Measurements from ENCODE around the gene CHST12. TPM values are rescaled to one million over a fixed set of nuclear protein-coding genes. Genes with fewer than 3 reads are reported as not detected.

The CHST12 gene
- total and polyA plus RNA-seq, 2 of the 4 experiments (the other 2 are of a cell fraction) = 3.8 to 27.0 TPM

GRCh38 chr7:2470204-2471021 lies 67.0 kb downstream of the CHST12 start:
- ATAC-seq (ENCODE audit: low read depth) = no peak
- Histone ChIP-seq H3K14ac (replicated peaks; ENCODE audit: low read depth, low read length) (no peak overlapping the region), H3K9me1 (ENCODE audit: insufficient read depth, low read length) (no peaks in the 10 kb centered on the region), H3K4ac (ENCODE audit: low read depth, low read length) (no peak overlapping the region), H3K4me3 (ENCODE audit: insufficient read depth, low read depth, low read length) (no peak overlapping the region), H4K8ac (ENCODE audit: low read depth in 2 of 2, low read length in 2 of 2) (no peak overlapping the region), H4K20me1 (ENCODE audit: insufficient read depth, low read length) (no peaks in the 10 kb centered on the region), H3K79me1 (ENCODE audit: low read depth in 1 of 2, low read length in 2 of 2) (no peaks in the 10 kb centered on the region), H2BK15ac (ENCODE audit: low read depth, low read length) (no peak overlapping the region), H2AK9ac (replicated peaks; ENCODE audit: low read depth, low read length, poor library complexity) (peak overlapping the region; percentile 69), H3K27me3 (ENCODE audit: control insufficient read depth, insufficient read depth, low read length) (peaks cover 3% of the 10 kb centered on the region; the same call in 1 of the 2 replicates), H2BK120ac (ENCODE audit: low read depth, low read length) (no peak overlapping the region), H3K4me2 (ENCODE audit: low read depth, low read length) (no peak overlapping the region), H3K4me1 (ENCODE audit: control insufficient read depth, insufficient read depth, low read length) (peaks cover 6% of the 10 kb centered on the region; the same call in 1 of the 2 replicates), H3K23ac (ENCODE audit: low read depth, low read length) (no peak overlapping the region), H3K18ac (ENCODE audit: low read depth, low read length) (no peak overlapping the region), H3K9ac (ENCODE audit: low read depth, low read length) (no peak overlapping the region), H2BK20ac (ENCODE audit: low read depth, low read length) (no peak overlapping the region), H2AFZ (replicated peaks; ENCODE audit: low read length, poor library complexity) (peak overlapping the region; percentile 58), H4K91ac (ENCODE audit: insufficient read depth, low read depth, low read length) (no peak overlapping the region), H2AK5ac (ENCODE audit: low read depth, low read length) (no peak overlapping the region; the same call in 1 of the 2 replicates), H3K9me3 (ENCODE audit: control insufficient read depth, insufficient read depth, low read length) (no peaks in the 10 kb centered on the region), H4K5ac (ENCODE audit: low read depth, low read length) (no peak overlapping the region), H3K27ac (ENCODE audit: insufficient read depth, low read length) (no peak overlapping the region), H3K56ac (ENCODE audit: extremely low read depth, insufficient read depth, low read length) (no peak overlapping the region), H3K36me3 (ENCODE audit: control insufficient read depth, insufficient read depth, low read length) (no peaks in the 10 kb centered on the region), H2BK5ac (ENCODE audit: low read depth, low read length, poor library complexity, severe bottlenecking) (no peak overlapping the region)
- dilution Hi-C loops (cut with HindIII; ENCODE audit: low sequenced_read_pairs, unreplicated experiment) (no loop called here), in situ Hi-C loops (cut with MboI; ENCODE audit: low sequenced_read_pairs) (no loop called here), intact Hi-C loops (cut with micrococcal nuclease) (loop anchor here (2.0 to 10.0 kb wide), 3 partner anchors 66 to 684 kb away; no protein-coding TSS in a partner anchor)
- CTCF ChIA-PET = interaction anchor here (0.6 to 2.6 kb wide), 3 partner anchors 17 to 39 kb away, joined by 3 to 20 read pairs (median 4); no protein-coding TSS in a partner anchor
- POLR2A ChIA-PET (ENCODE audit: unreplicated experiment) = no interaction called here
- WGBS, 2 experiments (ENCODE audit: extremely low coverage in 2 of 2, insufficient read length in 1 of 2) = 80% methylated on average over 1 of the region's 19 CpGs; no CpG with 5 or more reads in 1 of the 2 experiments
- no peak for DNase-seq
- no TSS peak for BruUV-seq (replicated peaks)
- TF ChIP-seq RFX5 (IDR thresholded peaks at IDR 0.05; ENCODE audit: low read depth, low read length) (no peak), NFE2L2 (IDR thresholded peaks at IDR 0.05; ENCODE audit: low read depth, low read length) (no peak), FOS (IDR thresholded peaks at IDR 0.05; ENCODE audit: low read depth, low read length) (no peak), USF2 (IDR thresholded peaks at IDR 0.05; ENCODE audit: low read depth, low read length) (no peak), BHLHE40 (IDR thresholded peaks at IDR 0.05; ENCODE audit: low read depth, low read length) (no peak), CHD1 (IDR thresholded peaks at IDR 0.05; ENCODE audit: low read depth, low read length) (no peak), ELK1 (IDR thresholded peaks at IDR 0.05; ENCODE audit: borderline replicate concordance, low read depth, low read length) (no peak), RCOR1 (IDR thresholded peaks at IDR 0.05; ENCODE audit: insufficient replicate concordance, low read length) (no peak), RAD21 (IDR thresholded peaks at IDR 0.05; ENCODE audit: low read length) (no peak), POLR2A (IDR thresholded peaks at IDR 0.05; ENCODE audit: low read depth, low read length) (no peak), MAZ (IDR thresholded peaks at IDR 0.05; ENCODE audit: borderline replicate concordance, low read depth, low read length) (no peak), CTCF (conservative IDR thresholded peaks at IDR 0.05; ENCODE audit: low read depth, low read length) (no peak), CEBPB (IDR thresholded peaks at IDR 0.05; ENCODE audit: low read depth, low read length) (no peak), SMC3 (IDR thresholded peaks at IDR 0.05; ENCODE audit: low read depth, low read length) (no peak), MXI1 (IDR thresholded peaks at IDR 0.05; ENCODE audit: borderline replicate concordance, low read depth, low read length) (no peak)

Measured in IMR-90 (cell line).